Astrocyte (in vitro differentiated cells and primary cell): ENCODE measurements around the gene NTRK1. TPM values are rescaled to one million over a fixed set of nuclear protein-coding genes. Genes with fewer than 3 reads are reported as not detected.

ENCODE experiments used
- DNase-seq: peaks from one replicate; pipeline ENCODE4 v3.0.0-alpha.2; 2010; ENCODE audit warnings: low read depth
- FAIRE-seq: peaks from 2 replicates; lab custom pipeline; 2011; peaks lifted over from hg19 to GRCh38; lab: Jason Lieb, UNC
- H2AFZ ChIP-seq: 2 replicates; pipeline ENCODE4 v1.6.0; 2012; ENCODE audit warnings: low read depth, low read length, inconsistent platforms
- H3K27ac ChIP-seq: 2 replicates; pipeline ENCODE4 v1.5.1; 2011; ENCODE audit warnings: low read depth, low read length, inconsistent platforms
- H3K27me3 ChIP-seq: 2 replicates; pipeline ENCODE4 v1.6.0; 2011; ENCODE audit warnings: low read length, inconsistent platforms; ENCODE audit not compliant: insufficient read depth
- H3K36me3 ChIP-seq: 2 replicates; pipeline ENCODE4 v1.5.1; 2011; ENCODE audit warnings: low read length, inconsistent platforms; ENCODE audit not compliant: insufficient read depth
- H3K4me1 ChIP-seq: 2 replicates; pipeline ENCODE4 v1.5.1; 2011; ENCODE audit warnings: low read length, inconsistent platforms; ENCODE audit not compliant: insufficient read depth
- H3K4me2 ChIP-seq: 2 replicates; pipeline ENCODE4 v1.6.0; 2012; ENCODE audit warnings: low read length, inconsistent platforms
- H3K4me3 ChIP-seq: 2 replicates; pipeline ENCODE4 v1.5.1; 2011; ENCODE audit warnings: low read depth, mild to moderate bottlenecking, low read length, inconsistent platforms; ENCODE audit not compliant: insufficient read depth
- H3K79me2 ChIP-seq: 2 replicates; pipeline ENCODE4 v1.6.0; 2012; ENCODE audit warnings: mild to moderate bottlenecking, low read length, inconsistent platforms; ENCODE audit not compliant: insufficient read depth
- H3K9ac ChIP-seq: 2 replicates; pipeline ENCODE4 v1.6.0; 2012; ENCODE audit warnings: mild to moderate bottlenecking, low read length, inconsistent platforms
- H3K9me3 ChIP-seq: 2 replicates; pipeline ENCODE4 v1.5.1; 2012; ENCODE audit warnings: low read depth, mild to moderate bottlenecking, low read length, inconsistent platforms; ENCODE audit not compliant: insufficient read depth
- H4K20me1 ChIP-seq: 2 replicates; pipeline ENCODE4 v1.6.0; 2012; ENCODE audit warnings: low read length, inconsistent platforms; ENCODE audit not compliant: insufficient read depth
- H3K27ac Mint-ChIP-seq: one replicate; pipeline ENCODE4 v1.8.0; 2021; ENCODE audit warnings: mild to moderate bottlenecking, mixed read lengths; ENCODE audit not compliant: unreplicated experiment
- H3K27me3 Mint-ChIP-seq: one replicate; pipeline ENCODE4 v1.8.0; 2021; ENCODE audit warnings: low read depth, mixed read lengths; ENCODE audit not compliant: unreplicated experiment
- H3K36me3 Mint-ChIP-seq: one replicate; pipeline ENCODE4 v1.8.0; 2021; ENCODE audit warnings: low read depth, mixed read lengths; ENCODE audit not compliant: unreplicated experiment
- H3K4me1 Mint-ChIP-seq: one replicate; pipeline ENCODE4 v1.8.0; 2021; ENCODE audit warnings: low read depth, mixed read lengths; ENCODE audit not compliant: unreplicated experiment
- H3K4me3 Mint-ChIP-seq: one replicate; pipeline ENCODE4 v1.8.0; 2021; ENCODE audit warnings: mild to moderate bottlenecking, moderate library complexity, mixed read lengths; ENCODE audit not compliant: unreplicated experiment
- H3K9me3 Mint-ChIP-seq: one replicate; pipeline ENCODE4 v1.8.0; 2021; ENCODE audit warnings: mild to moderate bottlenecking, mixed read lengths; ENCODE audit not compliant: unreplicated experiment
- CTCF ChIP-seq: IDR thresholded peaks from 2 replicates; pipeline ENCODE4 v1.5.1; 2011; ENCODE audit warnings: low read depth, mild to moderate bottlenecking, inconsistent platforms, low read length, moderate library complexity; ENCODE audit not compliant: insufficient read depth
- EZH2 ChIP-seq: IDR thresholded peaks from 2 replicates; pipeline ENCODE4 v1.6.1; 2012; ENCODE audit warnings: mild to moderate bottlenecking, low read length, inconsistent platforms; ENCODE audit not compliant: insufficient read depth
- total RNA-seq: library from RNA; stranded (reverse); gene quantifications from 2 replicates; pipeline ENCODE4 v1.2.1, GENCODE V29; 2021

Gene NTRK1
- total RNA-seq, 1 donor from 2014 or later: 0.27 TPM

GRCh38 chr1:156841295-156841855 is 19.3 kb upstream of the NTRK1 start:
- Histone ChIP-seq H3K4me2 (no peak overlapping the region), H3K79me2 (no peaks in the 10 kb centered on the region), H3K9me3 (no peaks in the 10 kb centered on the region), H2AFZ (no peak overlapping the region), H3K36me3 (no peaks in the 10 kb centered on the region), H3K4me1 (no peaks in the 10 kb centered on the region), H3K27me3 (peaks cover 53% of the 10 kb centered on the region), H3K27ac (no peak overlapping the region), H4K20me1 (no peaks in the 10 kb centered on the region), H3K9ac (no peak overlapping the region), H3K4me3 (no peak overlapping the region)
- FAIRE-seq: no peak
- H3K4me3 Mint-ChIP-seq: no peak overlapping the region
- TF ChIP-seq EZH2 (no peak), CTCF (no peak)
- no peak for DNase-seq
- peaks cover 7% of the 10 kb centered on the region for H3K36me3 Mint-ChIP-seq
- peaks cover 92% of the 10 kb centered on the region for H3K27me3 Mint-ChIP-seq
- no peak overlapping the region for H3K27ac Mint-ChIP-seq
- H3K4me1 Mint-ChIP-seq: no peaks in the 10 kb centered on the region
- peaks cover 20% of the 10 kb centered on the region for H3K9me3 Mint-ChIP-seq

GRCh38 chr1:156842618-156843300 is 17.9 kb upstream of the NTRK1 start:
- Histone ChIP-seq H3K27me3 (peaks cover 59% of the 10 kb centered on the region), H3K9ac (no peak overlapping the region), H3K79me2 (no peaks in the 10 kb centered on the region), H3K36me3 (no peaks in the 10 kb centered on the region), H3K9me3 (no peaks in the 10 kb centered on the region), H3K4me3 (no peak overlapping the region), H3K4me1 (no peaks in the 10 kb centered on the region), H3K4me2 (no peak overlapping the region), H2AFZ (no peak overlapping the region), H3K27ac (no peak overlapping the region), H4K20me1 (no peaks in the 10 kb centered on the region)
- no peak overlapping the region for H3K27ac Mint-ChIP-seq
- H3K27me3 Mint-ChIP-seq: peaks cover 92% of the 10 kb centered on the region
- peaks cover 20% of the 10 kb centered on the region for H3K9me3 Mint-ChIP-seq
- FAIRE-seq (no peak), DNase-seq (no peak)
- no peak overlapping the region for H3K4me3 Mint-ChIP-seq
- TF ChIP-seq CTCF: no peak
- TF ChIP-seq EZH2: no peak
- no peaks in the 10 kb centered on the region for H3K4me1 Mint-ChIP-seq
- H3K36me3 Mint-ChIP-seq: peaks cover 4% of the 10 kb centered on the region

GRCh38 chr1:156844102-156844501 is 16.6 kb upstream of the NTRK1 start:
- Histone ChIP-seq H3K4me2 (no peak overlapping the region), H3K4me3 (no peak overlapping the region), H4K20me1 (no peaks in the 10 kb centered on the region), H2AFZ (no peak overlapping the region), H3K4me1 (no peaks in the 10 kb centered on the region), H3K79me2 (no peaks in the 10 kb centered on the region), H3K27me3 (peaks cover 67% of the 10 kb centered on the region), H3K9me3 (no peaks in the 10 kb centered on the region), H3K27ac (no peak overlapping the region), H3K36me3 (no peaks in the 10 kb centered on the region), H3K9ac (no peak overlapping the region)
- DNase-seq (no peak), FAIRE-seq (no peak)
- Mint-ChIP-seq H3K27ac (no peak overlapping the region), H3K27me3 (peaks cover 93% of the 10 kb centered on the region), H3K4me1 (peaks cover 4% of the 10 kb centered on the region), H3K36me3 (peaks cover 4% of the 10 kb centered on the region), H3K4me3 (no peak overlapping the region), H3K9me3 (peaks cover 20% of the 10 kb centered on the region)
- TF ChIP-seq CTCF (no peak), EZH2 (no peak)
